Measurements from ENCODE around the gene RAD18.

DNA sequence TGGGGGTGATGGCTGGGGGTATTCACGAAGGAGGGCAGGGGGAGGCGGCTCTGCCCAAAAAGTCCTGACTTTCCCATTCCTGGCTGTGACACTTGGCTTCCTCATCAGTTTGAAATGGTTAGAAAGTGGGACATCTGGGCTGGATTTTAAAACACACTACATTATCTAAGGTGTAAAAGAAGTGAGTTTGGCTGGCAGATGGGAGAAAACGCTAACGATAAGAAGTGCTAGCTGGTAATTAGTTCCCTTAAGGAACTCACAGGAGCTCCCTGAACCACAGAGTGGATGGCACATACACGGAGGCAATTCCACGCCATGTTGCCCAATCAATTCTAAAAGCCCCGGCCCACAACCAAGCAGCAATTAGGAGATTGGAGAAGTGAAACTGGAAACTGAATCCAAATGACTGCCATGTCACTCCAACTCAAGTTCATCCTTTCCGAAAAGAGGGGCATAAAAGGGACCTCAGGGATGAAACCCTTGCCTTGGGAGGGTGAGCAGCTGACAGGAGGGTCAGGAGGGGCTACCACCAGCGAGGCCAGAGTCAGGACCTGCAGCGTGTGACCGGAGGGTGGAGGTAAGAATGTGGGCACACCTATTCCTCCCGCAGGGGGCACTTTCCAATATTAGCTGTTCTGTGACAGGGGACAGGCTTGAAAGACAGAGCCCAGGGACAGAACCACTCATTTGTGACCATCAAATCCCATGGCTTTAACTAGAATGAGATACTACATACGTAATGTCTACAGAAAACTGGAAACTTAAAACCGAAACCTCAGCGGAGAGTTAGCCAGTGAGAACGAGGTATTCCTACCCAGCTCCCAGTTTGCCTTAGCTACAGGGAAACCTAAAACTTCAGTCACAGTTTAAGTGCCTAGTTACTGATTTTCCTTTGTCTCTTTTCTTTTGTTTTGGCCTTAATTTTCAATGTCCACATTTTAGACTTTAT lies 98.6 kb downstream of the RAD18 start:
- TF ChIP-seq, protein P1, sequence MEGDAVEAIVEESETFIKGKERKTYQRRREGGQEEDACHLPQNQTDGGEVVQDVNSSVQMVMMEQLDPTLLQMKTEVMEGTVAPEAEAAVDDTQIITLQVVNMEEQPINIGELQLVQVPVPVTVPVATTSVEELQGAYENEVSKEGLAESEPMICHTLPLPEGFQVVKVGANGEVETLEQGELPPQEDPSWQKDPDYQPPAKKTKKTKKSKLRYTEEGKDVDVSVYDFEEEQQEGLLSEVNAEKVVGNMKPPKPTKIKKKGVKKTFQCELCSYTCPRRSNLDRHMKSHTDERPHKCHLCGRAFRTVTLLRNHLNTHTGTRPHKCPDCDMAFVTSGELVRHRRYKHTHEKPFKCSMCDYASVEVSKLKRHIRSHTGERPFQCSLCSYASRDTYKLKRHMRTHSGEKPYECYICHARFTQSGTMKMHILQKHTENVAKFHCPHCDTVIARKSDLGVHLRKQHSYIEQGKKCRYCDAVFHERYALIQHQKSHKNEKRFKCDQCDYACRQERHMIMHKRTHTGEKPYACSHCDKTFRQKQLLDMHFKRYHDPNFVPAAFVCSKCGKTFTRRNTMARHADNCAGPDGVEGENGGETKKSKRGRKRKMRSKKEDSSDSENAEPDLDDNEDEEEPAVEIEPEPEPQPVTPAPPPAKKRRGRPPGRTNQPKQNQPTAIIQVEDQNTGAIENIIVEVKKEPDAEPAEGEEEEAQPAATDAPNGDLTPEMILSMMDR (IDR thresholded peaks at IDR 0.05) = no peak
- TF ChIP-seq EP300 (IDR thresholded peaks at IDR 0.05) (no peak), POLR2AphosphoS5 (IDR thresholded peaks at IDR 0.05) (no peak), POLR2A (IDR thresholded peaks at IDR 0.05) (no peak)
